WERI-Rb-1 (cell line): ENCODE results near the gene PDK2.

ENCODE experiments used
- DNase-seq: peaks from one replicate; pipeline ENCODE4 v3.0.0-alpha.2; 2020
- H3K27ac ChIP-seq: fragments of 250-450 bp; sonication (Bioruptor Pico); 2 replicates; pipeline ENCODE4 v1.5.1; 2020; ENCODE audit warnings: mild to moderate bottlenecking, moderate library complexity
- H3K27me3 ChIP-seq: fragments of 250-450 bp; sonication (Bioruptor Pico); 2 replicates; pipeline ENCODE4 v1.5.1; 2021; ENCODE audit warnings: mild to moderate bottlenecking, low read depth, moderate library complexity; ENCODE audit not compliant: insufficient read depth, severe bottlenecking
- H3K36me3 ChIP-seq: fragments of 250-450 bp; sonication (Bioruptor Pico); 2 replicates; pipeline ENCODE4 v1.5.1; 2020; ENCODE audit warnings: mild to moderate bottlenecking, moderate library complexity
- H3K4me3 ChIP-seq: 2 replicates; pipeline ENCODE4 v1.5.1; 2011; ENCODE audit warnings: low read depth, mild to moderate bottlenecking, control low read depth, low read length
- H3K9me3 ChIP-seq: fragments of 250-450 bp; sonication (Bioruptor Pico); 2 replicates; pipeline ENCODE4 v1.5.1; 2021; ENCODE audit warnings: mild to moderate bottlenecking, moderate library complexity; ENCODE audit not compliant: severe bottlenecking
- TF ChIP-seq, protein P1 (sequence below): IDR thresholded peaks from 2 replicates; pipeline ENCODE4 v1.5.1; 2011; ENCODE audit warnings: low read depth, mild to moderate bottlenecking, control low read depth, inconsistent platforms, low read length

PDK2 gene

DNA sequence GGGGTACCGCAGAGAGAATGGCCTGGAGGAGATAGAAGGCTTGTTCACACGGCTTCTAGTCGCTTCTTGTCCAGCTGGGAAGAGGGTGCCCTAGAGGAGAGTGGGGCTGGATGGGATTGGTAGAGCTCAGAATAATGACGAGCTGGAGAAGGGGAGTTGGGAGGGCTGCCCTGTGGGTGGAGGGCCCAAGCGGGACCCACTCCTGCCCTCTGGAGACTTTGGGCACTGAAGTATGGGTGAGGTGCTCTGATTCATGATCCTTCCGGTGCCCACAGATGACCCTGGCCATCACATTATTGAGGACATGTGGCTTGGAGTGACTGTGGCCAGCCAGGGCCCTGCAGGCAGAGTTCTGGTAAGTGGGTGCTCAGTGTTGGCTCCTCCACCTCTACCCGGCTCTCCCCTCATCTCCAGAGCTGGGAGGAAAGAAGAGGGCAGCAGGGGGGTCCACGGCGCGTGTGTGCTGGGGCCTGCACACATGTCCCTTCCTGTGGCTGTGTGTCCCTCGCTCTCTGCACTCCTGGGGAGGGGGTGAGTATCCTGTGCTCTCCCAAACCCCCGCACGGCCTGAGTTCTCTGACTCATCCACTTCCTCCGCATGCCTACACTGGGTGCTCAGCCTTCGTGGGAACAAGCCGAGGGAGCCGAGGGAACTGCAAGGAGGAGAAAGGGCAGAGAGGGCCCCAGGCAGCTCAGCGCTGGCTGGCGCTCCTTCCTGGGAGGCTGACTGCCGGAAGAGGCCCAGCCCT is 30.7 kb upstream of the PDK2 start:
- Histone ChIP-seq H3K9me3 (no peaks in the 10 kb centered on the region), H3K27me3 (no peaks in the 10 kb centered on the region), H3K4me3 (no peak overlapping the region), H3K27ac (no peak overlapping the region), H3K36me3 (peaks cover 12% of the 10 kb centered on the region)
- TF ChIP-seq, protein P1, sequence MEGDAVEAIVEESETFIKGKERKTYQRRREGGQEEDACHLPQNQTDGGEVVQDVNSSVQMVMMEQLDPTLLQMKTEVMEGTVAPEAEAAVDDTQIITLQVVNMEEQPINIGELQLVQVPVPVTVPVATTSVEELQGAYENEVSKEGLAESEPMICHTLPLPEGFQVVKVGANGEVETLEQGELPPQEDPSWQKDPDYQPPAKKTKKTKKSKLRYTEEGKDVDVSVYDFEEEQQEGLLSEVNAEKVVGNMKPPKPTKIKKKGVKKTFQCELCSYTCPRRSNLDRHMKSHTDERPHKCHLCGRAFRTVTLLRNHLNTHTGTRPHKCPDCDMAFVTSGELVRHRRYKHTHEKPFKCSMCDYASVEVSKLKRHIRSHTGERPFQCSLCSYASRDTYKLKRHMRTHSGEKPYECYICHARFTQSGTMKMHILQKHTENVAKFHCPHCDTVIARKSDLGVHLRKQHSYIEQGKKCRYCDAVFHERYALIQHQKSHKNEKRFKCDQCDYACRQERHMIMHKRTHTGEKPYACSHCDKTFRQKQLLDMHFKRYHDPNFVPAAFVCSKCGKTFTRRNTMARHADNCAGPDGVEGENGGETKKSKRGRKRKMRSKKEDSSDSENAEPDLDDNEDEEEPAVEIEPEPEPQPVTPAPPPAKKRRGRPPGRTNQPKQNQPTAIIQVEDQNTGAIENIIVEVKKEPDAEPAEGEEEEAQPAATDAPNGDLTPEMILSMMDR = no peak
- DNase-seq = no peak

DNA sequence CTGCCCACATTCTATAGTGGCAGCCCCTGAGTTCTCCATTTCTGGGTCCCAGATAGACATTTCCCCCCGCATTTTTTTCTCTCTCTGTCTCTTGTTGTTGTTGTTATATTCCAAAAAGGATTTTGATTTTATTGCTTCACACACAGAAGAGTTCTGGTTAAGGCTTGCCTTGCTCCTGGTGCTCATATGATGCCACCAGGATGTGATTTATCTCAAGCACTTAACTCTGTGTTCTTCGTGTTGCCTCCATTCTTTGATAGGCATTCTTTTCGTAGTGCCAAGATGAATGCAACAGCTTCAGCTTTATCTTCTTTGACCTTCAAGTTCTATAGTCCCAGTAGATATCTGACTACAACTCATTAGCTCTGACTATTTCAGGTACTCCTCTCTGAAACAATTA is 30.1 kb upstream of the PDK2 start:
- no peaks in the 10 kb centered on the region for H3K9me3 ChIP-seq
- H3K27ac ChIP-seq = no peak overlapping the region
- H3K4me3 ChIP-seq = no peak overlapping the region
- H3K27me3 ChIP-seq = no peaks in the 10 kb centered on the region
- TF ChIP-seq, protein P1 = no peak
- no peak for DNase-seq
- H3K36me3 ChIP-seq = peaks cover 15% of the 10 kb centered on the region

DNA sequence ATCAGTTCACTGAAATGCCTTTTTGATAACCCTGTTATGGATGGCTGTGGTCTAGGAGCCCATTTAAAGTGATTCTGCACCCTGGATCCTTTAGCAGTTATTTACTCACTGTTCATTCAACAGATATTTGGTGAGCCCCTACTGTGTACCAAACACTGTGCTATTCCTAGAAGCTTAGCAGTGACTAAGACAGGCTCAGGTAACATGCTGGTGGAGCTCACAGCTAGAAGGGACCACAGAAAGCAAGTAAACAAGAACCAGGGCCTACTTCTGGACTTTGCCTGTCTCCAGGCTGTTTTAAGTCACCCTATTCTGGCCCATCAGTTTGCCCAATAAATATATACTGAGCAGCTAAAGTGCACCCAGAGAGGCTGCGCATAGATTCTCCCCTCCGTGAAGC is 28.2 kb upstream of the PDK2 start:
- Histone ChIP-seq H3K36me3 (peaks cover 24% of the 10 kb centered on the region), H3K4me3 (no peak overlapping the region), H3K27ac (no peak overlapping the region), H3K9me3 (peaks cover 5% of the 10 kb centered on the region), H3K27me3 (no peaks in the 10 kb centered on the region)
- no peak for DNase-seq
- TF ChIP-seq, protein P1 = no peak

- no peak overlapping the region for H3K27ac ChIP-seq
- no peak for DNase-seq
- TF ChIP-seq, protein P1 = no peak
- H3K27me3 ChIP-seq = no peaks in the 10 kb centered on the region
- H3K36me3 ChIP-seq = peaks cover 24% of the 10 kb centered on the region
- no peak overlapping the region for H3K4me3 ChIP-seq
- H3K9me3 ChIP-seq = peaks cover 5% of the 10 kb centered on the region
Observed at GRCh38 chr17:50067996-50068395, 27.2 kb upstream of the PDK2 start.

GRCh38 chr17:50070908-50071680 is 24.1 kb upstream of the PDK2 start:
- no peaks in the 10 kb centered on the region for H3K27me3 ChIP-seq
- H3K9me3 ChIP-seq = peaks cover 5% of the 10 kb centered on the region
- no peak overlapping the region for H3K4me3 ChIP-seq
- H3K27ac ChIP-seq = no peak overlapping the region
- no peak for DNase-seq
- TF ChIP-seq, protein P1 = no peak
- H3K36me3 ChIP-seq = peaks cover 34% of the 10 kb centered on the region
